ENCODE measurements around the gene DEFB129. TPM values are rescaled to one million over a fixed set of nuclear protein-coding genes. Genes with fewer than 3 reads are reported as not detected.

The DEFB129 gene
- total and polyA plus RNA-seq, 10 of the 15 experiments (the other 5 are each of a cell fraction or from before 2014, with no cell fraction given): not detected

DNA sequence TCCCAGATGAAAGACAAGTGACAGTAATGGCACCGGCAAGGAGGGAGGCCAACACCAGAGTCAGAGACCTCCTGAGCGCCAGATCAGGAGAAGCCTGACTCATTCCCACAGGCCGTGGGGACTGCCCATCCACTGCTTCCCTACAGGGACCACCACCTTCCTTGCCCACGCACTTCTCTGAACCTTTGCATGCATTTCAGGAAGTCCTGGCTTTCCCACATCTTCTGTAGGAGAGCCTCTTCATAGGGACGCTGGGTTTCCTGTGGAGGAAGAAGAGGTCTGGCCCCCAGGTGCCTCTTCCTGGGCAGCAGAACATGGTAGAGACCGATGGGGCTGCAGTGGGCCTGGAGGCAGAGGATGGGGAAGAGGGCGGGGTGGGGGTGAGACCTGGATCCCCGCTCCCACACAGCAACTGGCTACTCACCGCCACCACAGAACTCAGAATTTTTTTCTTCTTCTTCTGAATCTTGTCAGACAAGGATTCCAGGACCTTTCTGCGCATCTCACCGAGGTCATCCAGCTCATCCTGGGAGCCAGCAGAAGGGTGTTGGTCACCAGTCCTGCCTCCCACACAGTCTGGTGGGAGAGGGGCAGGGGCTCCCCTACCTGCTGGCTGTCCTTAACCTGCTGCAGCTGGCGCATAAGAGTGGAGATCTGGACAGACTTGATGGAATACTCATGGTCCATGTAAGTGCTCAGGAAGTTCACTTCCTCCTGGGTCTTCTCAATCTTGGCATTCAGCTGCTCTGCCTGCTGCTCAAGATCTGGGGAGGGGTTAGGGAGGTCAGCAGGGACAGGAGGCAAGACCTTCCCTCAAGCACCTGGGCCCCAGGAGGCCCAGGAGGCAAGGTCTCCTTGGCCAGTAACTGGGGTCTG lies 49.8 kb downstream of the DEFB129 start (continued):
- TF ChIP-seq, protein P1, sequence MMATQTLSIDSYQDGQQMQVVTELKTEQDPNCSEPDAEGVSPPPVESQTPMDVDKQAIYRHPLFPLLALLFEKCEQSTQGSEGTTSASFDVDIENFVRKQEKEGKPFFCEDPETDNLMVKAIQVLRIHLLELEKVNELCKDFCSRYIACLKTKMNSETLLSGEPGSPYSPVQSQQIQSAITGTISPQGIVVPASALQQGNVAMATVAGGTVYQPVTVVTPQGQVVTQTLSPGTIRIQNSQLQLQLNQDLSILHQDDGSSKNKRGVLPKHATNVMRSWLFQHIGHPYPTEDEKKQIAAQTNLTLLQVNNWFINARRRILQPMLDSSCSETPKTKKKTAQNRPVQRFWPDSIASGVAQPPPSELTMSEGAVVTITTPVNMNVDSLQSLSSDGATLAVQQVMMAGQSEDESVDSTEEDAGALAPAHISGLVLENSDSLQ (IDR thresholded peaks at IDR 0.05): no peak
- TF ChIP-seq, protein P2, sequence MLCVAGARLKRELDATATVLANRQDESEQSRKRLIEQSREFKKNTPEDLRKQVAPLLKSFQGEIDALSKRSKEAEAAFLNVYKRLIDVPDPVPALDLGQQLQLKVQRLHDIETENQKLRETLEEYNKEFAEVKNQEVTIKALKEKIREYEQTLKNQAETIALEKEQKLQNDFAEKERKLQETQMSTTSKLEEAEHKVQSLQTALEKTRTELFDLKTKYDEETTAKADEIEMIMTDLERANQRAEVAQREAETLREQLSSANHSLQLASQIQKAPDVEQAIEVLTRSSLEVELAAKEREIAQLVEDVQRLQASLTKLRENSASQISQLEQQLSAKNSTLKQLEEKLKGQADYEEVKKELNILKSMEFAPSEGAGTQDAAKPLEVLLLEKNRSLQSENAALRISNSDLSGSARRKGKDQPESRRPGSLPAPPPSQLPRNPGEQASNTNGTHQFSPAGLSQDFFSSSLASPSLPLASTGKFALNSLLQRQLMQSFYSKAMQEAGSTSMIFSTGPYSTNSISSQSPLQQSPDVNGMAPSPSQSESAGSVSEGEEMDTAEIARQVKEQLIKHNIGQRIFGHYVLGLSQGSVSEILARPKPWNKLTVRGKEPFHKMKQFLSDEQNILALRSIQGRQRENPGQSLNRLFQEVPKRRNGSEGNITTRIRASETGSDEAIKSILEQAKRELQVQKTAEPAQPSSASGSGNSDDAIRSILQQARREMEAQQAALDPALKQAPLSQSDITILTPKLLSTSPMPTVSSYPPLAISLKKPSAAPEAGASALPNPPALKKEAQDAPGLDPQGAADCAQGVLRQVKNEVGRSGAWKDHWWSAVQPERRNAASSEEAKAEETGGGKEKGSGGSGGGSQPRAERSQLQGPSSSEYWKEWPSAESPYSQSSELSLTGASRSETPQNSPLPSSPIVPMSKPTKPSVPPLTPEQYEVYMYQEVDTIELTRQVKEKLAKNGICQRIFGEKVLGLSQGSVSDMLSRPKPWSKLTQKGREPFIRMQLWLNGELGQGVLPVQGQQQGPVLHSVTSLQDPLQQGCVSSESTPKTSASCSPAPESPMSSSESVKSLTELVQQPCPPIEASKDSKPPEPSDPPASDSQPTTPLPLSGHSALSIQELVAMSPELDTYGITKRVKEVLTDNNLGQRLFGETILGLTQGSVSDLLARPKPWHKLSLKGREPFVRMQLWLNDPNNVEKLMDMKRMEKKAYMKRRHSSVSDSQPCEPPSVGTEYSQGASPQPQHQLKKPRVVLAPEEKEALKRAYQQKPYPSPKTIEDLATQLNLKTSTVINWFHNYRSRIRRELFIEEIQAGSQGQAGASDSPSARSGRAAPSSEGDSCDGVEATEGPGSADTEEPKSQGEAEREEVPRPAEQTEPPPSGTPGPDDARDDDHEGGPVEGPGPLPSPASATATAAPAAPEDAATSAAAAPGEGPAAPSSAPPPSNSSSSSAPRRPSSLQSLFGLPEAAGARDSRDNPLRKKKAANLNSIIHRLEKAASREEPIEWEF (IDR thresholded peaks at IDR 0.05; ENCODE audit: insufficient replicate concordance, low read depth, low read length): no peak

DNA sequence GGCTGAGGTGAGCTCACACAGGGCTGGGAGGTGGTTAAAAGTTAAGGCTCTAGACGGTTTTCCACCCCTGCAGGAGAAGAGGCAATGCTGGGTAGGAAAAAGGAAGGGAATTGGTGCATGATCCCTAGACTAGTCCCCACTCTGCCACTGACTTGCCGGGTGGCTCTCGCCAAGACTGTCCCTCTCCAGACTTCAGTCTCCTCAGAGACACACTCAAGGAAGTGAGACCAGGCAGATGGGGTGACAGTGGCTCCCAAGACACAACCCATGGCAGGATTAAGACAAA lies 50.4 kb downstream of the DEFB129 start:
- Histone ChIP-seq H3K4me3 (no peak overlapping the region), H3K27ac (ENCODE audit: control insufficient read depth, insufficient read depth) (no peak overlapping the region), H3K4me2 (ENCODE audit: control insufficient read depth, insufficient read depth) (no peak overlapping the region), H2AFZ (ENCODE audit: control insufficient read depth, low read depth, low read length) (no peak overlapping the region), H4K20me1 (ENCODE audit: control insufficient read depth, insufficient read depth) (no peaks in the 10 kb centered on the region), H3K79me2 (ENCODE audit: control insufficient read depth, insufficient read depth, low read length) (no peaks in the 10 kb centered on the region), H3K9ac (ENCODE audit: control insufficient read depth, insufficient read depth, low read length) (no peak overlapping the region), H3K9me3 (replicated peaks; ENCODE audit: control insufficient read depth, insufficient read depth, low read length) (no peaks in the 10 kb centered on the region), H3K27me3 (replicated peaks in 1 of 2; ENCODE audit: control insufficient read depth in 2 of 2, insufficient read depth in 2 of 2, low read length in 1 of 2) (no peaks in the 10 kb centered on the region), H3K4me1 (ENCODE audit: control insufficient read depth, insufficient read depth, low read length) (no peaks in the 10 kb centered on the region), H3K36me3 (ENCODE audit: control insufficient read depth in 2 of 2, insufficient read depth in 2 of 2, low read length in 1 of 2) (peaks cover 2 to 3% of the 10 kb centered on the region in 2 experiments; a peak in 3 of 4 replicates)
- in situ Hi-C loops (cut with MboI): no loop called here
- ChIA-PET POLR2A (no interaction called here), CTCF (interaction anchor here (0.8 kb wide), 1 partner anchor 19 kb away, joined by 3 read pairs; no protein-coding TSS in a partner anchor), RAD21 (ENCODE audit: unreplicated experiment) (no interaction called here), SMC1A (ENCODE audit: uncharacterized antibody, unreplicated experiment) (interaction anchor here (1.2 kb wide), 1 partner anchor 9 kb away, joined by 3 read pairs; no protein-coding TSS in a partner anchor)
- ATAC-seq: no peak
- DNase-seq (ENCODE audit: low read depth, low spot score): no peak
- no TSS peak for BruUV-seq (replicated peaks)
- no peak for FAIRE-seq
- WGBS (ENCODE audit: insufficient coverage, insufficient replicate concordance, low lambda C conversion rate, missing lambda C conversion rate): 100% methylated on average over 3 of the region's 3 CpGs
- intact Hi-C loops (cut with micrococcal nuclease; ENCODE audit: unreplicated experiment): no loop called here
- TF ChIP-seq MYC (IDR thresholded peaks at IDR 0.05; ENCODE audit: insufficient read depth, insufficient read length, insufficient replicate concordance, low read length, severe bottlenecking) (no peak), IKZF1 (conservative IDR thresholded peaks at IDR 0.05) (no peak), CREB1 (IDR thresholded peaks at IDR 0.05; ENCODE audit: low read depth) (no peak), ZNF217 (IDR thresholded peaks at IDR 0.05) (no peak), PAX8 (IDR thresholded peaks at IDR 0.05) (no peak), CEBPB (IDR thresholded peaks at IDR 0.05; ENCODE audit: borderline replicate concordance in 1 of 2, low read depth in 2 of 2, low read length in 2 of 2) (no peak), SMAD1 (IDR thresholded peaks at IDR 0.05; ENCODE audit: low read depth, partially characterized antibody) (no peak), BHLHE40 (IDR thresholded peaks at IDR 0.05; ENCODE audit: borderline replicate concordance in 1 of 2, low read depth in 2 of 2, low read length in 1 of 2) (no peak), IRF4 (IDR thresholded peaks at IDR 0.05; ENCODE audit: low read depth, low read length) (no peak)
- TF ChIP-seq, protein P3, sequence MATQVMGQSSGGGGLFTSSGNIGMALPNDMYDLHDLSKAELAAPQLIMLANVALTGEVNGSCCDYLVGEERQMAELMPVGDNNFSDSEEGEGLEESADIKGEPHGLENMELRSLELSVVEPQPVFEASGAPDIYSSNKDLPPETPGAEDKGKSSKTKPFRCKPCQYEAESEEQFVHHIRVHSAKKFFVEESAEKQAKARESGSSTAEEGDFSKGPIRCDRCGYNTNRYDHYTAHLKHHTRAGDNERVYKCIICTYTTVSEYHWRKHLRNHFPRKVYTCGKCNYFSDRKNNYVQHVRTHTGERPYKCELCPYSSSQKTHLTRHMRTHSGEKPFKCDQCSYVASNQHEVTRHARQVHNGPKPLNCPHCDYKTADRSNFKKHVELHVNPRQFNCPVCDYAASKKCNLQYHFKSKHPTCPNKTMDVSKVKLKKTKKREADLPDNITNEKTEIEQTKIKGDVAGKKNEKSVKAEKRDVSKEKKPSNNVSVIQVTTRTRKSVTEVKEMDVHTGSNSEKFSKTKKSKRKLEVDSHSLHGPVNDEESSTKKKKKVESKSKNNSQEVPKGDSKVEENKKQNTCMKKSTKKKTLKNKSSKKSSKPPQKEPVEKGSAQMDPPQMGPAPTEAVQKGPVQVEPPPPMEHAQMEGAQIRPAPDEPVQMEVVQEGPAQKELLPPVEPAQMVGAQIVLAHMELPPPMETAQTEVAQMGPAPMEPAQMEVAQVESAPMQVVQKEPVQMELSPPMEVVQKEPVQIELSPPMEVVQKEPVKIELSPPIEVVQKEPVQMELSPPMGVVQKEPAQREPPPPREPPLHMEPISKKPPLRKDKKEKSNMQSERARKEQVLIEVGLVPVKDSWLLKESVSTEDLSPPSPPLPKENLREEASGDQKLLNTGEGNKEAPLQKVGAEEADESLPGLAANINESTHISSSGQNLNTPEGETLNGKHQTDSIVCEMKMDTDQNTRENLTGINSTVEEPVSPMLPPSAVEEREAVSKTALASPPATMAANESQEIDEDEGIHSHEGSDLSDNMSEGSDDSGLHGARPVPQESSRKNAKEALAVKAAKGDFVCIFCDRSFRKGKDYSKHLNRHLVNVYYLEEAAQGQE (IDR thresholded peaks at IDR 0.05; ENCODE audit: low read depth, low read length): no peak

Data from GM12878 (cell line).